SW 1271 (cell line): ENCODE results near the gene CRYBG1.
"Not testable (repeated sequence)": the region's sequence is repeated elsewhere in the genome, so short reads cannot be mapped to it uniquely, and the experiment has no call there.

ENCODE experiments used
- DNase-seq, 2 experiments: peaks; one replicate each; lab custom pipeline; 2025; lab: John Stamatoyannopoulos, UW

Gene CRYBG1

GRCh38 chr6:106372838-106373501, 12.5 kb downstream of the CRYBG1 start:
- DNase-seq, result no peak

- DNase-seq, result no peak
Measured at GRCh38 chr6:106373502-106374239, 13.2 kb downstream of the CRYBG1 start.

- DNase-seq, result no peak
Measured at GRCh38 chr6:106377061-106377540, 16.6 kb downstream of the CRYBG1 start.

- DNase-seq, result no peak
Measured at GRCh38 chr6:106379951-106380350, 19.4 kb downstream of the CRYBG1 start.

- DNase-seq, result no peak
Measured at GRCh38 chr6:106380407-106380806, 19.9 kb downstream of the CRYBG1 start.

GRCh38 chr6:106381223-106381622, 20.7 kb downstream of the CRYBG1 start:
- no peak for DNase-seq

GRCh38 chr6:106381881-106382280, 21.4 kb downstream of the CRYBG1 start:
- no peak for DNase-seq

GRCh38 chr6:106383573-106383972, 23.1 kb downstream of the CRYBG1 start:
- DNase-seq, result no peak

GRCh38 chr6:106385530-106385929, 25.0 kb downstream of the CRYBG1 start:
- DNase-seq, result no peak

GRCh38 chr6:106387875-106388274, 27.4 kb downstream of the CRYBG1 start:
- DNase-seq, result no peak

GRCh38 chr6:106390088-106390487, 29.6 kb downstream of the CRYBG1 start:
- no peak for DNase-seq

- DNase-seq, result no peak
Measured at GRCh38 chr6:106396426-106397220, 36.1 kb downstream of the CRYBG1 start.

GRCh38 chr6:106397431-106397830, 36.9 kb downstream of the CRYBG1 start:
- DNase-seq, result no peak

GRCh38 chr6:106398621-106399020, 38.1 kb downstream of the CRYBG1 start:
- DNase-seq, result no peak

GRCh38 chr6:106405044-106405443, 44.5 kb downstream of the CRYBG1 start:
- DNase-seq, result not testable (repeated sequence)

- no peak for DNase-seq
Measured at GRCh38 chr6:106411056-106411455, 50.5 kb downstream of the CRYBG1 start.

GRCh38 chr6:106411643-106412200, 51.2 kb downstream of the CRYBG1 start:
- DNase-seq, result no peak

- DNase-seq, result no peak
Measured at GRCh38 chr6:106413016-106413415, 52.5 kb downstream of the CRYBG1 start.

GRCh38 chr6:106413722-106414121, 53.2 kb downstream of the CRYBG1 start:
- DNase-seq, result no peak

- DNase-seq, result no peak
Measured at GRCh38 chr6:106415921-106416320, 55.4 kb downstream of the CRYBG1 start.

GRCh38 chr6:106417572-106418147, 57.1 kb downstream of the CRYBG1 start:
- DNase-seq, result no peak
